Uterus (tissue), 4 donors: ENCODE data around the gene CCL5. TPM values are rescaled to one million over a fixed set of nuclear protein-coding genes. Genes with fewer than 3 reads are reported as not detected.

Experiments
- DNase-seq, 2 donors: peaks; one replicate each; pipeline ENCODE4 v3.0.0-alpha.2; 2019 to 2020
- H3K27ac ChIP-seq, 2 donors: fragments of 200-600 bp; sonication (generic); 1 replicate in 1 of 2; 2 replicates in 1 of 2; pipeline ENCODE4 v1.5.1; 2016 to 2018
- H3K27me3 ChIP-seq, 2 donors: fragments of 200-600 bp; sonication (generic); one replicate each; pipeline ENCODE4 v1.5.1; 2018 to 2019; ENCODE audit warnings: control low read depth in 1 of 2
- H3K36me3 ChIP-seq, 2 donors: fragments of 200-600 bp; sonication (generic); one replicate each; pipeline ENCODE4 v1.5.1; 2019; ENCODE audit warnings: control low read depth in 1 of 2
- H3K4me1 ChIP-seq, 2 donors: fragments of 200-600 bp; sonication (generic); one replicate each; pipeline ENCODE4 v1.5.1; 2018 to 2019; ENCODE audit warnings: control low read depth in 1 of 2
- H3K4me3 ChIP-seq, 2 donors: fragments of 200-600 bp; sonication (generic); 1 replicate in 1 of 2; 2 replicates in 1 of 2; pipeline ENCODE4 v1.5.1; 2018 to 2019; ENCODE audit warnings: mild to moderate bottlenecking in 1 of 2
- H3K9me3 ChIP-seq, 2 donors: fragments of 200-600 bp; sonication (generic); one replicate each; pipeline ENCODE4 v1.5.1; 2019; ENCODE audit warnings: control low read depth in 1 of 2
- CTCF ChIP-seq, 4 experiments: fragments of 200-600 bp in 2 of 4; fragments of 450-650 bp in 2 of 4; sonication (generic) in 2 of 4; IDR thresholded peaks; one replicate each; pipeline ENCODE4 v1.5.1; 2016 to 2019; ENCODE audit warnings: antibody characterized with exemption in 4 of 4, mild to moderate bottlenecking in 2 of 4, moderate library complexity in 1 of 4
- POLR2A ChIP-seq, 2 donors: fragments of 450-650 bp; IDR thresholded peaks; one replicate each; pipeline ENCODE4 v1.6.1; 2016; ENCODE audit warnings: antibody characterized with exemption in 2 of 2, mild to moderate bottlenecking in 1 of 2, moderate library complexity in 1 of 2
- intact Hi-C: fragments of 100-400 bp; cut with DNase I; formaldehyde crosslinking; loops from one replicate; pipeline ENCODE4 v1.15.1; 2023; ENCODE audit warnings: low total_unique reads
- small RNA-seq: library from RNA; depleted of rRNA; stranded (forward); fragments of <200 nt; gene quantifications from one replicate; pipeline ENCODE3, GENCODE V24; 2016
- total RNA-seq, 4 donors: library from RNA; depleted of rRNA in 3 of 4; stranded (reverse); fragments of >200 nt in 3 of 4; gene quantifications; one replicate each; pipeline versions ENCODE4 v1.1.0 to v1.2.4, GENCODE V29; 2014 to 2023
- donor health status: DM: yes; HTN: yes; CAD: no.

The CCL5 gene
- total RNA-seq, 4 donors from 2014 or later, result 0.29 to 39.5 (median 2.1) TPM

- intact Hi-C loops, result no loop called here
- Histone ChIP-seq H3K36me3 (no peaks in the 10 kb centered on the region), H3K4me1 (no peaks in the 10 kb centered on the region), H3K27ac (no peak overlapping the region), H3K4me3 (no peak overlapping the region), H3K27me3 (no peaks in the 10 kb centered on the region), H3K9me3 (no peaks in the 10 kb centered on the region)
- TF ChIP-seq POLR2A (IDR thresholded peaks at IDR 0.05) (no peak), CTCF (IDR thresholded peaks at IDR 0.05) (no peak)
- DNase-seq, result no peak
Observed at GRCh38 chr17:35825206-35825605, 55.0 kb downstream of the CCL5 start.

Small RNAs within 50 kb of the gene (small RNA-seq; reads per million reads assigned to genes)
- gene RF00100, result 1,015 reads per million, percentile 98 among the genes with 10 or more reads in this experiment

Other genes starting within 250 kb of the CCL5 start
- gene RASL10B, start 148.7 kb downstream of the CCL5 start, total RNA-seq, result 1 to 10 TPM in 3 of 4 donors, under 1 TPM in 1; 0.77 to 5.6 (median 3.3) TPM
- gene GAS2L2, start 127.1 kb downstream of the CCL5 start, total RNA-seq, result under 1 TPM in 1 of 4 donors, not detected in 3; 0.69 TPM
- not detected for gene C17orf50, start 119.5 kb downstream of the CCL5 start, total RNA-seq
- 10 to 100 TPM in 3 of 4 donors, 1 to 10 TPM in 1; 2.9 to 58.4 (median 11.0) TPM for gene MMP28, start 84.7 kb downstream of the CCL5 start, total RNA-seq
- gene TAF15, start 70.9 kb downstream of the CCL5 start, total RNA-seq, result 100 to 1,000 TPM in 3 of 4 donors, 10 to 100 TPM in 1; 68.5 to 167 (median 113) TPM
- not detected for gene HEATR9, start 11.5 kb downstream of the CCL5 start, total RNA-seq
- 1 to 10 TPM in 1 of 4 donors, not detected in 3; 3.5 TPM for gene RDM1, start 50.4 kb upstream of the CCL5 start, total RNA-seq
- not detected for gene LYZL6, start 63.4 kb upstream of the CCL5 start, total RNA-seq
- 1 to 10 TPM in 1 of 4 donors, not detected in 3; 1.6 TPM for gene CCL16, start 101.1 kb upstream of the CCL5 start, total RNA-seq
- gene CCL14, start 106.4 kb upstream of the CCL5 start, total RNA-seq, result 100 to 1,000 TPM in 3 of 4 donors, under 1 TPM in 1; 0.97 to 165 (median 143) TPM
- 1 to 10 TPM in 1 of 4 donors, not detected in 3; 1.4 TPM for gene CCL15, start 121.2 kb upstream of the CCL5 start, total RNA-seq
- gene CCL23, start 137.6 kb upstream of the CCL5 start, total RNA-seq, result 100 to 1,000 TPM in 2 of 4 donors, 10 to 100 TPM in 1, not detected in 1; 42.1 to 399 (median 131) TPM
- gene CCL18, start 183.9 kb upstream of the CCL5 start, total RNA-seq, result under 1 TPM in 1 of 4 donors, not detected in 3; 0.69 TPM
- 1 to 10 TPM in 1 of 4 donors, under 1 TPM in 1, not detected in 2; 0.49 to 6.5 TPM for gene CCL3, start 209.8 kb upstream of the CCL5 start, total RNA-seq
- gene CCL4, start 223.5 kb upstream of the CCL5 start, total RNA-seq, result 1 to 10 TPM; 1.0 to 2.5 (median 1.5) TPM